ENCODE data around the gene OTUD4.

Gene OTUD4

GRCh38 chr4:145195167-145195952 lies 15.0 kb upstream of the OTUD4 start:
- Histone ChIP-seq H3K4me1 (ENCODE audit: control insufficient read depth, insufficient read depth, low read length) (no peaks in the 10 kb centered on the region), H3K9me3 (ENCODE audit: control insufficient read depth, insufficient read depth, low read depth, low read length) (no peaks in the 10 kb centered on the region), H3K27ac (ENCODE audit: extremely low read depth, low read depth, low read length) (no peak overlapping the region), H3K4me3 (ENCODE audit: low read depth, low read length) (no peak overlapping the region), H3K36me3 (ENCODE audit: control insufficient read depth in 2 of 2, insufficient read depth in 1 of 2, low read length in 2 of 2) (no peaks in the 10 kb centered on the region)
- POLR2A ChIA-PET: no interaction called here
- CTCF ChIA-PET: interaction anchor here (0.6 kb wide), 1 partner anchor 422 kb away, joined by 4 read pairs; no protein-coding TSS in a partner anchor
- no peak for TF ChIP-seq ZFP41 (tag by site-specific recombination; IDR thresholded peaks at IDR 0.05; ENCODE audit: borderline replicate concordance)
- TF ChIP-seq ZBTB11 (tag by site-specific recombination; conservative IDR thresholded peaks at IDR 0.05; ENCODE audit: low read depth): no peak
- no peak for TF ChIP-seq BCL11B (tag by site-specific recombination; IDR thresholded peaks at IDR 0.05; ENCODE audit: low read depth)
- no peak for TF ChIP-seq ZNF558 (tag by site-specific recombination; IDR thresholded peaks at IDR 0.05)
- no peak for TF ChIP-seq ZBTB7A (tag by site-specific recombination; IDR thresholded peaks at IDR 0.05; ENCODE audit: low read depth)
- no peak for TF ChIP-seq ATF2 (tag by site-specific recombination; IDR thresholded peaks at IDR 0.05; ENCODE audit: low read depth)
- TF ChIP-seq ZNF624 (tag by site-specific recombination; IDR thresholded peaks at IDR 0.05): no peak
- TF ChIP-seq ZNF280D (tag by site-specific recombination; IDR thresholded peaks at IDR 0.05): no peak
- no peak for TF ChIP-seq ZNF19 (tag by site-specific recombination; IDR thresholded peaks at IDR 0.05; ENCODE audit: low read depth)
- no peak for TF ChIP-seq ZNF791 (tag by site-specific recombination; IDR thresholded peaks at IDR 0.05)
- no peak for TF ChIP-seq ZNF302 (tag by site-specific recombination; IDR thresholded peaks at IDR 0.05; ENCODE audit: low read depth)
- TF ChIP-seq BCL6B (tag by site-specific recombination; IDR thresholded peaks at IDR 0.05): no peak
- TF ChIP-seq GLI2 (tag by site-specific recombination; IDR thresholded peaks at IDR 0.05; ENCODE audit: borderline replicate concordance, low read depth): no peak
- TF ChIP-seq ZNF248 (tag by site-specific recombination; IDR thresholded peaks at IDR 0.05): no peak

GRCh38 chr4:145189981-145190380 lies 9.6 kb upstream of the OTUD4 start:
- H3K9me3 ChIP-seq (ENCODE audit: control insufficient read depth, insufficient read depth, low read depth, low read length): no peaks in the 10 kb centered on the region
- ChIA-PET CTCF (no interaction called here), POLR2A (no interaction called here)
- TF ChIP-seq ZNF239 (tag by site-specific recombination; IDR thresholded peaks at IDR 0.05): no peak
- no peak for TF ChIP-seq ZNF280C (tag by site-specific recombination; IDR thresholded peaks at IDR 0.05)
- no peak for TF ChIP-seq ZNF26 (tag by site-specific recombination; IDR thresholded peaks at IDR 0.05)
- TF ChIP-seq ZNF658 (tag by site-specific recombination; IDR thresholded peaks at IDR 0.05): no peak

More at GRCh38 chr4:145189981-145190380, 9.6 kb upstream of the OTUD4 start:
- no peak overlapping the region for H3K27ac ChIP-seq (ENCODE audit: extremely low read depth, low read depth, low read length)
- H3K4me1 ChIP-seq (ENCODE audit: control insufficient read depth, insufficient read depth, low read length): no peaks in the 10 kb centered on the region
- no peaks in the 10 kb centered on the region for H3K36me3 ChIP-seq (ENCODE audit: control insufficient read depth in 2 of 2, insufficient read depth in 1 of 2, low read length in 2 of 2)
- H3K4me3 ChIP-seq (ENCODE audit: low read depth, low read length): no peak overlapping the region
